K562 (cell line): ENCODE measurements around the gene GIMAP8. TPM values are rescaled to one million over a fixed set of nuclear protein-coding genes. Genes with fewer than 3 reads are reported as not detected.

Experiments used
- ARID1B ChIP-seq: fragments of 450-650 bp; IDR thresholded peaks from 2 replicates; pipeline ENCODE4 v1.6.1; 2016; ENCODE audit warnings: antibody characterized with exemption, mild to moderate bottlenecking, inconsistent platforms
- BCOR ChIP-seq: fragments of 450-650 bp; IDR thresholded peaks from 2 replicates; pipeline ENCODE4 v1.6.1; 2016
- CC2D1A ChIP-seq: fragments of 450-650 bp; IDR thresholded peaks from 2 replicates; pipeline ENCODE4 v1.6.1; 2017; ENCODE audit warnings: mild to moderate bottlenecking
- DPF2 ChIP-seq: fragments of 450-650 bp; IDR thresholded peaks from 2 replicates; pipeline ENCODE4 v1.6.1; 2016
- ETV1 ChIP-seq: fragments of 450-650 bp; conservative IDR thresholded peaks from 2 replicates; pipeline ENCODE4 v1.6.1; 2016; ENCODE audit warnings: missing genetic modification characterization, control low read depth, low read depth, missing compliant biosample characterization
- ETV6 ChIP-seq, 3 experiments: fragments of 150-350 bp in 1 of 3; sonication (generic) in 1 of 3; formaldehyde crosslinking in 1 of 3; IDR thresholded peaks; 2 replicates each; pipeline versions ENCODE4 v1.6.1 to v1.8.0; 2014 to 2022; ENCODE audit warnings: borderline replicate concordance in 2 of 3, low read depth in 2 of 3, antibody characterized with exemption in 1 of 3, low read length in 1 of 3, mild to moderate bottlenecking in 1 of 3, missing genetic modification reagents in 1 of 3
- FOXJ2 ChIP-seq: fragments of 200-800 bp; sonication (Bioruptor generic); IDR thresholded peaks from 2 replicates; pipeline ENCODE4 v1.6.1; 2016; ENCODE audit warnings: missing genetic modification characterization, missing compliant biosample characterization
- GTF3C2 ChIP-seq: IDR thresholded peaks from 3 replicates; pipeline ENCODE4 v1.6.1; 2011; ENCODE audit warnings: borderline replicate concordance, mild to moderate bottlenecking, moderate library complexity; ENCODE audit not compliant: insufficient read length; ENCODE audit errors: extremely low read depth
- HMBOX1 ChIP-seq: sonication (generic); IDR thresholded peaks from 2 replicates; pipeline ENCODE4 v1.6.1; 2016
- MAX ChIP-seq: sonication (generic); formaldehyde crosslinking; IDR thresholded peaks from 2 replicates; pipeline ENCODE4 v1.9.0; 2022; ENCODE audit warnings: mild to moderate bottlenecking, missing genetic modification reagents
- PTTG1 ChIP-seq: fragments of 450-650 bp; IDR thresholded peaks from 2 replicates; pipeline ENCODE4 v1.6.1; 2016; ENCODE audit warnings: low read depth, mild to moderate bottlenecking, missing genetic modification characterization, missing compliant biosample characterization
- SIN3A ChIP-seq, 2 experiments: fragments of 150-350 bp in 1 of 2; IDR thresholded peaks; 2 replicates each; pipeline ENCODE4 v1.6.1; 2011 to 2016; ENCODE audit warnings: borderline replicate concordance in 2 of 2, low read depth in 2 of 2, low read length in 2 of 2, mild to moderate bottlenecking in 2 of 2, moderate library complexity in 2 of 2; ENCODE audit not compliant: control insufficient read depth in 1 of 2
- TRIM24 ChIP-seq, 2 experiments: fragments of 450-650 bp; IDR thresholded peaks; 2 replicates each; pipeline ENCODE4 v1.6.1; 2016
- WHSC1 ChIP-seq: IDR thresholded peaks from one replicate; pipeline ENCODE4 v1.6.1; 2012; ENCODE audit warnings: low read length, control low read depth, inconsistent platforms
- ZFP91 ChIP-seq: sonication (generic); formaldehyde crosslinking; IDR thresholded peaks from 2 replicates; pipeline ENCODE4 v1.8.0; 2022; ENCODE audit warnings: mild to moderate bottlenecking, missing genetic modification reagents
- ZNF140 ChIP-seq: fragments of 250-450 bp; sonication (Bioruptor Pico); IDR thresholded peaks from 2 replicates; pipeline ENCODE4 v1.8.0; 2021; ENCODE audit warnings: moderate library complexity, mild to moderate bottlenecking, inconsistent platforms
- ZNF197 ChIP-seq: fragments of 200-800 bp; sonication (Bioruptor generic); IDR thresholded peaks from 2 replicates; pipeline ENCODE4 v1.6.1; 2016; ENCODE audit warnings: low read depth, missing genetic modification characterization, missing compliant biosample characterization
- polyA plus RNA-seq, 8 experiments: library from polyadenylated mRNA; depleted of rRNA in 4 of 8; stranded (reverse) in 5 of 8; unstranded in 3 of 8; fragments of >200 nt; fragmentation: Nextera tagmentation in 2 of 8; fragmentation: Illumina TruSeq in 1 of 8; extraction: Ambion mirVana in 2 of 8; extraction: Trizol in 1 of 8; gene quantifications; 2 replicates each; pipeline versions ENCODE4 v1.2.1 to v1.2.3, GENCODE V29; 2011 to 2014; ENCODE audit warnings: inconsistent platforms in 1 of 8, missing spikeins in 1 of 8
- total RNA-seq, 7 experiments: library from RNA; depleted of rRNA in 6 of 7; stranded (reverse); fragments of >200 nt in 6 of 7; fragmentation: Illumina TruSeq in 2 of 7; extraction: Trizol in 2 of 7; gene quantifications; 2 replicates each; pipeline versions ENCODE4 v1.2.1 to v1.2.3, GENCODE V29; 2011 to 2021; ENCODE audit warnings: low replicate concordance in 1 of 7
- TF ChIP-seq, protein P1 (sequence below), 2 experiments: IDR thresholded peaks; 2 replicates each; pipeline ENCODE4 v1.6.1; 2011; ENCODE audit warnings: borderline replicate concordance in 1 of 2, control low read depth in 1 of 2, low read depth in 1 of 2, low read length in 1 of 2, mild to moderate bottlenecking in 1 of 2, mixed read lengths in 1 of 2, moderate library complexity in 1 of 2; ENCODE audit not compliant: insufficient read depth in 1 of 2, insufficient read length in 1 of 2, poor library complexity in 1 of 2, severe bottlenecking in 1 of 2; ENCODE audit errors: extremely low read depth in 1 of 2
- TF ChIP-seq, protein P2 (sequence below): fragments of 250-450 bp; sonication (Bioruptor Pico); IDR thresholded peaks from 2 replicates; pipeline ENCODE4 v1.8.0; 2021; ENCODE audit warnings: moderate library complexity, mild to moderate bottlenecking, inconsistent platforms

The GIMAP8 gene
- total and polyA plus RNA-seq, 9 of the 15 experiments (the other 6 are each of a cell fraction or from before 2014, with no cell fraction given), result not detected

DNA sequence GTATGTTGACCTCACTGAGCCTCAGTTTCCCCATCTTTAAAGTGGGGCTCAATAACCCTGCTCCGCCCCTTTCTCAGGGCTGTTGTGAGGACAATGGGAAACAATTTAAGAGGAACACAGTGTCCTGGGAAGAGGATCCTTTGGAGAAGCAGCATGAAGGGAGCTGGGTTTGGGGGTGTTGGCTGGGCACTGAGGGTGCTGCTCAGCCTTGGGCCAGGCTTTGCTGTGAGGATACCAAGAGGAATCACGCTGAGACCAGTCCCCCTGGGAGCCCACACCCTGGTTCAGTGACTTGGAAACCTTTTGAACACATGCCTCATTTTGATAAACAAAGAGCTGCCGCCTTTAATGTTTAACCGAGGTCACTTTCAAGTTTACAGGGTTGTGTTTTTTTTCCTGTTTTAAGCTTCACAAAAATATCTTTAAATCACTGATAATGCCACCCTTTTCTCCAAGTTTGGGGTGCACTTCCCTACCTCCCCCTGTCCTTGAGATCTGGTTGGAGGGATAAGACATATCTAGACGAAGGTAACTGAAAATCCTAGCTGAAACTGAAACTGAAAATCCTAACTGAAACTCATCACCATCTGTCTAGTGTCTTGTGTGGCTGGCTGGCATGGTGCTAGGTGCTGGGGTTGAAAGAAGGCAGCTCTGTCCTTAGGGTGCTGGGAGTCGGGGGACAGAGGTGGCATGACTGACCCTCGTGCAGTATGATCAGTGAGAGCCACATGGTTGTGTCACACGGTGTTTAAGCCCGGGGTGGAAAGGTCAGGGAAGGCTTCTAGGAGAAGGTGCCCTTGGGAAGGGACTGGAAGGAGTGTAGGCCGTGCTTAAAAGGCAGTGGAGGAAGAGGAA lies 43.6 kb upstream of the GIMAP8 start (continued):
- TF ChIP-seq, protein P1, sequence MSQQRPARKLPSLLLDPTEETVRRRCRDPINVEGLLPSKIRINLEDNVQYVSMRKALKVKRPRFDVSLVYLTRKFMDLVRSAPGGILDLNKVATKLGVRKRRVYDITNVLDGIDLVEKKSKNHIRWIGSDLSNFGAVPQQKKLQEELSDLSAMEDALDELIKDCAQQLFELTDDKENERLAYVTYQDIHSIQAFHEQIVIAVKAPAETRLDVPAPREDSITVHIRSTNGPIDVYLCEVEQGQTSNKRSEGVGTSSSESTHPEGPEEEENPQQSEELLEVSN (IDR thresholded peaks at IDR 0.05; ENCODE audit: borderline replicate concordance in 1 of 2, extremely low read depth in 1 of 2, insufficient read depth in 1 of 2, insufficient read length in 1 of 2, low read depth in 1 of 2, low read length in 1 of 2, poor library complexity in 1 of 2, severe bottlenecking in 1 of 2), result peak in 1 of 2 experiments; percentile 44
- TF ChIP-seq, protein P2, sequence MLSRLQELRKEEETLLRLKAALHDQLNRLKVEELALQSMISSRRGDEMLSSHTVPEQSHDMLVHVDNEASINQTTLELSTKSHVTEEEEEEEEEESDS (CRISPR knock-in tag), result no peak
- TF ChIP-seq WHSC1 (no peak), ETV6 (IDR thresholded peaks at IDR 0.05; ENCODE audit: borderline replicate concordance in 1 of 2, low read depth in 2 of 2, low read length in 1 of 2) (no peak), ETV6 (CRISPR knock-in tag; IDR thresholded peaks at IDR 0.05; ENCODE audit: borderline replicate concordance) (no peak), MAX (CRISPR knock-in tag) (peak; percentile 63), TRIM24 (IDR thresholded peaks at IDR 0.05) (0 out of 4 replicates have a peak, but pooled peaks of 1 of the 2 experiments have one; percentile 8), FOXJ2 (peak; percentile 41; the same call in 1 of the 2 replicates), HMBOX1 (no peak), GTF3C2 (no peak), ZNF140 (no peak), ZFP91 (CRISPR knock-in tag) (no peak), ZNF197 (no peak), PTTG1 (no peak), SIN3A (IDR thresholded peaks at IDR 0.05; ENCODE audit: borderline replicate concordance in 2 of 2, control insufficient read depth in 1 of 2, low read depth in 2 of 2, low read length in 2 of 2) (0 out of 4 replicates have a peak, but pooled peaks of 1 of the 2 experiments have one; percentile 8), ETV1 (no peak), DPF2 (peak; percentile 45), CC2D1A (no peak), BCOR (0 out of 2 replicates have a peak, but pooled peaks have one; percentile 1), ARID1B (peak; percentile 72)
